CD8-positive, alpha-beta memory T cell (primary cell): ENCODE results near the gene PIP4P1. TPM values are rescaled to one million over a fixed set of nuclear protein-coding genes. Genes with fewer than 3 reads are reported as not detected.
A peak's percentile ranks its signal among the peaks of the same experiment; 100 is the strongest.

Source experiments
- CTCF ChIA-PET: fragments of 350-600 bp; sonication (Branson Sonifier 250); formaldehyde crosslinking; loops from one replicate; lab custom pipeline; 2021; ENCODE audit warnings: antibody characterized with exemption; lab: Charles Lee
- POLR2A ChIA-PET: fragments of 350-600 bp; sonication (Branson Sonifier 250); formaldehyde crosslinking; loops from one replicate; lab custom pipeline; 2021; ENCODE audit warnings: antibody characterized with exemption; lab: Charles Lee
- DNase-seq, 5 donors: peaks; one replicate each; pipeline versions ENCODE4 v3.0.0 to v3.0.0-alpha.2; 2020 to 2022; ENCODE audit warnings: mixed read lengths in 1 of 5
- H3K27ac ChIP-seq: one replicate; pipeline ENCODE4 v1.7.0; 2013; ENCODE audit warnings: low read depth, mild to moderate bottlenecking, low read length, moderate library complexity
- H3K27me3 ChIP-seq: 2 replicates; pipeline ENCODE4 v1.7.0; 2013; ENCODE audit warnings: low read length, mild to moderate bottlenecking; ENCODE audit not compliant: insufficient read depth, poor library complexity, severe bottlenecking
- H3K36me3 ChIP-seq: 2 replicates; pipeline ENCODE4 v1.7.0; 2013; ENCODE audit warnings: mild to moderate bottlenecking, low read length, moderate library complexity; ENCODE audit not compliant: insufficient read depth
- H3K4me1 ChIP-seq: 2 replicates; pipeline ENCODE4 v1.7.0; 2013; ENCODE audit warnings: mild to moderate bottlenecking, low read length, moderate library complexity; ENCODE audit not compliant: insufficient read depth
- H3K4me3 ChIP-seq: 2 replicates; pipeline ENCODE4 v1.7.0; 2013; ENCODE audit warnings: mild to moderate bottlenecking, low read length
- H3K9me3 ChIP-seq: 2 replicates; pipeline ENCODE4 v1.7.0; 2013; ENCODE audit warnings: mild to moderate bottlenecking, low read length
- H3K27ac Mint-ChIP-seq, 8 donors: one replicate each; pipeline ENCODE4 v1.8.0; 2020 to 2021; ENCODE audit warnings: mixed read lengths in 8 of 8, mild to moderate bottlenecking in 6 of 8, inconsistent platforms in 3 of 8, moderate library complexity in 3 of 8
- H3K27me3 Mint-ChIP-seq, 2 donors: one replicate each; pipeline ENCODE4 v1.8.0; 2020 to 2021; ENCODE audit warnings: mixed read lengths in 2 of 2, mild to moderate bottlenecking in 1 of 2, moderate library complexity in 1 of 2
- H3K36me3 Mint-ChIP-seq, 3 donors: one replicate each; pipeline ENCODE4 v1.8.0; 2020 to 2021; ENCODE audit warnings: mixed read lengths in 3 of 3, inconsistent platforms in 1 of 3, mild to moderate bottlenecking in 1 of 3
- H3K4me1 Mint-ChIP-seq, 3 donors: one replicate each; pipeline ENCODE4 v1.8.0; 2020 to 2021; ENCODE audit warnings: mixed read lengths in 3 of 3, inconsistent platforms in 1 of 3, mild to moderate bottlenecking in 1 of 3
- H3K4me3 Mint-ChIP-seq, 7 donors: one replicate each; pipeline ENCODE4 v1.8.0; 2020 to 2021; ENCODE audit warnings: mixed read lengths in 7 of 7, mild to moderate bottlenecking in 6 of 7, moderate library complexity in 4 of 7, inconsistent platforms in 2 of 7
- H3K9me3 Mint-ChIP-seq, 5 donors: one replicate each; pipeline ENCODE4 v1.8.0; 2020 to 2022; ENCODE audit warnings: mixed read lengths in 5 of 5, mild to moderate bottlenecking in 3 of 5, moderate library complexity in 2 of 5, inconsistent platforms in 1 of 5
- polyA plus RNA-seq: library from polyadenylated mRNA; unstranded; fragments of 300-500 nt; fragmentation: Illumina TruSeq; gene quantifications from one replicate; pipeline ENCODE4 v1.2.3, GENCODE V29; 2021
- total RNA-seq, 2 experiments: library from RNA; stranded (reverse); gene quantifications; one replicate each; pipeline ENCODE4 v1.2.3, GENCODE V29; 2021

PIP4P1 gene
- total and polyA plus RNA-seq, 3 experiments from 2014 or later, result 29.5 to 36.4 (median 33.5) TPM

DNA sequence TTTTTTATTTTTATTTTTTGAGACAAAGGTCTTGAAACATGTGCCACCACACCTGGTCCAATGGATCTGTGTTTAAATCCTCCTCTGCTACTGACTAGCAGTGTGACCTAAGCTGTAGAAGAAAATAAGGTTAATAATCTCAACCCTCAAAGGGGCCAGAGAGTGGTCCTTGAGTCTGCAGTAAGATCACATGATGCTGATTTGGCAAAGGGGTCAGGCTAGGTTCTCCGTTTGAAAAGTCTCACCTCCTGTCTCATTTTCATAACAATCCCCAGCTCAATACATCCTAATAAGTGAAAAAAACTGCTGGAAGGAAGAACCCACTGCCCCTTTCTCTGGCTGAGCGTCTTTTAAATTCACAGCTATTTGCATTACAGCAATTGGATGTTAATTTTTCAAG is 40.0 kb downstream of the PIP4P1 start:
- Histone ChIP-seq H3K27me3 (no peaks in the 10 kb centered on the region), H3K4me1 (peaks cover under 1% of the 10 kb centered on the region), H3K4me3 (no peak overlapping the region), H3K27ac (no peak overlapping the region), H3K36me3 (no peaks in the 10 kb centered on the region), H3K9me3 (no peaks in the 10 kb centered on the region)
- Mint-ChIP-seq H3K4me3 (no peak overlapping the region), H3K27me3 (no peaks in the 10 kb centered on the region), H3K36me3 (no peaks in the 10 kb centered on the region), H3K27ac (no peak overlapping the region), H3K4me1 (peaks cover 0 to 2% (median under 1%) of the 10 kb centered on the region in 3 donors), H3K9me3 (no peaks in the 10 kb centered on the region)
- ChIA-PET CTCF (interaction anchor here (1.4 kb wide), 1 partner anchor 189 kb away, joined by 3 read pairs; no protein-coding TSS in a partner anchor), POLR2A (no interaction called here)
- no peak for DNase-seq

GRCh38 chr14:20419419-20419818 is 41.8 kb downstream of the PIP4P1 start:
- H3K36me3 Mint-ChIP-seq, result no peaks in the 10 kb centered on the region

DNA sequence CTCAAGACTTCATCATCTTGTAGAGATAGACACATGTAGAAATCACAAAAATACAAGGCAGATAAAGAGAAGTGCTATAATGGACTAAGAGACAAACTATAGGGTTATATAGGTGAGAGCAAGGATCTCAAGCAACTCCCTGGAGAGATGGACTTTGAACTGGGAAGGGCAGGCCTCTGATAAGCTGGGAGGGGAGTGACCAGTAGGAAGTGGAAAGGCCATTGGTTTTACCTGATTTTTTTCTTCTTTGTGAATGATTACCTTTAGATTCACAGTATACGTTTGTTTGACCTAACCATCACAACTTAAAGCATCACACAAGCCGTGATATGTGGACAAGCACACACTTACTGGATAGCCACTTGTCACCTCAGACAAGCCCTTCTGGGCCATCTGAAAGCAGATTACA is 42.7 kb downstream of the PIP4P1 start:
- Mint-ChIP-seq H3K27ac (no peak overlapping the region), H3K27me3 (no peaks in the 10 kb centered on the region), H3K9me3 (no peaks in the 10 kb centered on the region), H3K4me1 (peaks cover 17 to 23% (median 21%) of the 10 kb centered on the region in 3 donors), H3K4me3 (peak overlapping the region in 1 of 7 donors; percentile 21), H3K36me3 (peaks cover 0 to 2% (median 0%) of the 10 kb centered on the region in 3 donors)
- Histone ChIP-seq H3K4me3 (no peak overlapping the region), H3K36me3 (no peaks in the 10 kb centered on the region), H3K27ac (no peak overlapping the region), H3K4me1 (peaks cover 18% of the 10 kb centered on the region), H3K9me3 (no peaks in the 10 kb centered on the region), H3K27me3 (no peaks in the 10 kb centered on the region)
- no peak for DNase-seq
- POLR2A ChIA-PET, result no interaction called here
- CTCF ChIA-PET, result no interaction called here

More at GRCh38 chr14:20419419-20419818, 41.8 kb downstream of the PIP4P1 start:
- Histone ChIP-seq H3K27me3 (no peaks in the 10 kb centered on the region), H3K4me3 (no peak overlapping the region), H3K9me3 (no peaks in the 10 kb centered on the region), H3K27ac (no peak overlapping the region), H3K36me3 (no peaks in the 10 kb centered on the region), H3K4me1 (peaks cover 10% of the 10 kb centered on the region)
- no peaks in the 10 kb centered on the region for H3K9me3 Mint-ChIP-seq
- peak overlapping the region in 1 of 8 donors; percentile 55 for H3K27ac Mint-ChIP-seq
- CTCF ChIA-PET, result no interaction called here
- H3K27me3 Mint-ChIP-seq, result no peaks in the 10 kb centered on the region
- POLR2A ChIA-PET, result interaction anchor here (0.6 kb wide), 1 partner anchor 9 kb away, joined by 4 read pairs; no protein-coding TSS in a partner anchor
- no peak overlapping the region for H3K4me3 Mint-ChIP-seq
- no peak for DNase-seq
- peaks cover 11 to 14% (median 12%) of the 10 kb centered on the region in 3 donors for H3K4me1 Mint-ChIP-seq

DNA sequence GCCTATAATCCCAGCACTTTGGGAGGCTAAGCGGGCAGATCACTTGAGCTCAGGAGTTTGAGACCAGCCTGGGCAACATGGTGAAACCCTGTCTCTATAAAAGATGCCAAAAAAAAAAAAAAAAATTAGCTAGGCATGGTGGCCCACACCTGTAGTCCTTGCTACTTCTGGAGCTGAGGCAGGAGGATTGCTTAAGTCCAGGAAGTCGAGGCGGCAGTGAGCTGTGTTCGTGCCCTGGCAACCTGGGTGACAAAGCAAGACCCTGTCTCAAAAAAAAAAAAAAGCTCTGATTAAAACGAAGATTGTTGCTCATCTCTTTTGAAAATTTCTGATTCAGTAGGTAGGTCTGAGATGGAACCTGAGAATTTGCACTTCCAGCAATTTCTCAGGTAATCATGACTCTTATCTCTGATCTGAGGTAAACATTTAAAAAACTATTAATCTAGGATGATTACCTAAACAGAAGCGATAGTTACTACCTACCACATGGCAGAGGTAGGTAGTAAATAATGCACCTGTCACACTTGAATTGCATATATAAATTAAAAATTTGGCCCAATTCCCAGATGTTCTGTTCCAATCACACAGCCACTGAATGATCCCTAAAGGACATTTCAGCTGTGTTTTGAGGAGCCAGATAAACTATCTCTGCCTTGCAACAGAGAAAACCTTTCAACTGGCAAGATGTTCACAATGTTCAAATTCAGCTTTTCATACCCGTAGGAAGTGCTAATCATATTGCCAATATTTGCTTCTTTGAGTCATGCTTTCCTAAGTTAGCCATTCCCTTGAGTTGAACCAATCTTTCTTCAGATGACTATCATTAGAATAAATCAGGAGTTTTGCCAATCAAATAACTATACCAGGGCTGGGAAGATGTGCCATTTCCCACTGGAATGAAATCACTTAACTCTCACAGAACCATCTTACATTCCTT is 43.7 kb downstream of the PIP4P1 start:
- Histone ChIP-seq H3K27ac (no peak overlapping the region), H3K9me3 (no peaks in the 10 kb centered on the region), H3K27me3 (no peaks in the 10 kb centered on the region), H3K36me3 (no peaks in the 10 kb centered on the region), H3K4me1 (peaks cover 18% of the 10 kb centered on the region), H3K4me3 (no peak overlapping the region)
- no peak for DNase-seq
- H3K9me3 Mint-ChIP-seq, result no peaks in the 10 kb centered on the region
- POLR2A ChIA-PET, result no interaction called here
- peak overlapping the region in 1 of 7 donors; percentile 21 for H3K4me3 Mint-ChIP-seq
- peaks cover 0 to 7% (median 0%) of the 10 kb centered on the region in 3 donors for H3K36me3 Mint-ChIP-seq
- CTCF ChIA-PET, result interaction anchor here (0.8 to 1.2 kb wide), 3 partner anchors 24 to 183 kb away, joined by 3 read pairs; partner anchors contain the start of genes APEX1 and OSGEP
- peaks cover 21 to 29% (median 26%) of the 10 kb centered on the region in 3 donors for H3K4me1 Mint-ChIP-seq
- no peaks in the 10 kb centered on the region for H3K27me3 Mint-ChIP-seq
- no peak overlapping the region for H3K27ac Mint-ChIP-seq

DNA sequence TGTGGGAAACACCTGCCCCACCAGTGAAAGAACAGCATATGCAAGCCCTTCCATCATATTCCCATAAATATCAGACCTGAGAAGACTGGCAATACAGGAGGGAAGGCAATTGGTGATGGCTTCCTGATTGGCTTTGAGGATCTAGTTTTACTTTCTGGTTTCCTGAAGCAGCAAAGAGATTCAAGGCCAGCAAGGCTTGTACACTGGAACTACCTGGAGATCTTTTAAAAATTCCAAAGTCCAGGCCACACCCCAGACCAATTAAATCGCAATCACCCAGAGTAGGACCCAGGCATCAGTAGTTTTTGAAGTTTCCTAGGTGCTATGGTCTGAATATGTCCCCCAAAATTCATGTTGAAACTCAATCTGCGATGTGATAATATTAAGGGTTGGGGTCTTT is 45.0 kb downstream of the PIP4P1 start:
- POLR2A ChIA-PET, result interaction anchor here (0.7 kb wide), 1 partner anchor 74 kb away, joined by 3 read pairs; no protein-coding TSS in a partner anchor
- no peak for DNase-seq
- no peak overlapping the region for H3K4me3 Mint-ChIP-seq
- Histone ChIP-seq H3K27ac (no peak overlapping the region), H3K27me3 (no peaks in the 10 kb centered on the region), H3K4me1 (peaks cover 23% of the 10 kb centered on the region), H3K4me3 (no peak overlapping the region), H3K36me3 (no peaks in the 10 kb centered on the region), H3K9me3 (no peaks in the 10 kb centered on the region)
- H3K36me3 Mint-ChIP-seq, result peaks cover 0 to 7% (median 0%) of the 10 kb centered on the region in 3 donors
- peak overlapping the region in 5 of 8 donors; percentile 13 to 72 (median 26) for H3K27ac Mint-ChIP-seq
- H3K9me3 Mint-ChIP-seq, result no peaks in the 10 kb centered on the region
- peaks cover 29 to 39% (median 38%) of the 10 kb centered on the region in 3 donors for H3K4me1 Mint-ChIP-seq
- CTCF ChIA-PET, result interaction anchor here (0.7 to 3.7 kb wide), 25 partner anchors 8 to 274 kb away, joined by 3 to 25 read pairs (median 5); partner anchors contain the start of genes APEX1, OSGEP, PARP2 and PIP4P1
- no peaks in the 10 kb centered on the region for H3K27me3 Mint-ChIP-seq

- peak in 3 of 5 donors; percentile 10 to 60 (median 42) for DNase-seq
- ChIA-PET CTCF (interaction anchor here (0.7 to 3.7 kb wide), 29 partner anchors 8 to 274 kb away, joined by 3 to 25 read pairs (median 5); partner anchors contain the start of genes APEX1, OSGEP, PARP2 and PIP4P1), POLR2A (interaction anchor here (0.7 kb wide), 1 partner anchor 74 kb away, joined by 3 read pairs; no protein-coding TSS in a partner anchor)
- H3K4me1 ChIP-seq, result peaks cover 23% of the 10 kb centered on the region
- peak overlapping the region in 3 of 7 donors; percentile 0 to 22 (median 12) for H3K4me3 Mint-ChIP-seq
- H3K27ac ChIP-seq, result no peak overlapping the region
- peak overlapping the region in 7 of 8 donors; percentile 9 to 72 (median 26) for H3K27ac Mint-ChIP-seq
- peaks cover 32 to 44% (median 42%) of the 10 kb centered on the region in 3 donors for H3K4me1 Mint-ChIP-seq
- H3K9me3 ChIP-seq, result no peaks in the 10 kb centered on the region
- no peaks in the 10 kb centered on the region for H3K27me3 ChIP-seq
- H3K4me3 ChIP-seq, result no peak overlapping the region
- no peaks in the 10 kb centered on the region for H3K9me3 Mint-ChIP-seq
- H3K36me3 Mint-ChIP-seq, result peaks cover 0 to 7% (median 0%) of the 10 kb centered on the region in 3 donors
- H3K27me3 Mint-ChIP-seq, result no peaks in the 10 kb centered on the region
- no peaks in the 10 kb centered on the region for H3K36me3 ChIP-seq
Measured at GRCh38 chr14:20415782-20416206, 45.4 kb downstream of the PIP4P1 start.

DNA sequence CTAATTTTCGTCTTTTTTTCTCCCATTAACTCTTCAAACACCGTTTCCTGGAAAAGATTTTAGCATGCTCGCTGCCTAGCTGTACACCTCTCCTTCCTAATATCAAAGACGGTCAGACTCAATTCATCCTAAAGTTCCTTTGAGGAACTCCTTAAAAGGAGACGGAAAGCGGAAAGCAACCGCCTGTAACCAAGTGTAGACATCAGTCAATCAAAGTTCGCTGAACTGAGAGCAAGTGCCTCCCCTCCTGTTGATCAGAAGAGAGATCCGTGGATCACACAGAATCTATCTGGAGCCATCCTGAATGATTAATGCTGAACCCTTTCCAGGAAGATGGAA is 47.5 kb downstream of the PIP4P1 start:
- Histone ChIP-seq H3K4me1 (peaks cover 23% of the 10 kb centered on the region), H3K36me3 (no peaks in the 10 kb centered on the region), H3K4me3 (peak overlapping the region; percentile 91), H3K27me3 (no peaks in the 10 kb centered on the region), H3K9me3 (no peaks in the 10 kb centered on the region), H3K27ac (peak overlapping the region; percentile 90)
- Mint-ChIP-seq H3K36me3 (peaks cover 0 to 12% (median 0%) of the 10 kb centered on the region in 3 donors), H3K4me1 (peaks cover 39 to 55% (median 54%) of the 10 kb centered on the region in 3 donors), H3K27ac (peak overlapping the region; percentile 92 to 100 (median 98)), H3K27me3 (no peaks in the 10 kb centered on the region), H3K4me3 (peak overlapping the region; percentile 92 to 99 (median 96)), H3K9me3 (no peaks in the 10 kb centered on the region)
- peak in 2 of 5 donors; percentile 12 to 30 for DNase-seq
- POLR2A ChIA-PET, result interaction anchor here (1.2 kb wide), 1 partner anchor 42 kb away, joined by 6 read pairs; the partner anchor contains the start of gene APEX1
- CTCF ChIA-PET, result interaction anchor here (1.0 to 3.7 kb wide), 10 partner anchors 9 to 200 kb away, joined by 3 to 25 read pairs (median 10); partner anchors contain the start of genes KLHL33 and PARP2
